Metanephros (tissue), 2 donors: Measurements from ENCODE around the gene TNPO3. TPM values are rescaled to one million over a fixed set of nuclear protein-coding genes. Genes with fewer than 3 reads are reported as not detected.

ENCODE experiments used
- small RNA-seq: library from RNA; depleted of rRNA; stranded (forward); fragments of <200 nt; gene quantifications from one replicate; pipeline ENCODE3, GENCODE V24; 2014; ENCODE audit warnings: low replicate concordance
- total RNA-seq: library from RNA; depleted of rRNA; stranded (reverse); fragments of >200 nt; gene quantifications from one replicate; pipeline ENCODE4 v1.2.3, GENCODE V29; 2014

The TNPO3 gene
- total RNA-seq, result 51.3 TPM

DNA sequence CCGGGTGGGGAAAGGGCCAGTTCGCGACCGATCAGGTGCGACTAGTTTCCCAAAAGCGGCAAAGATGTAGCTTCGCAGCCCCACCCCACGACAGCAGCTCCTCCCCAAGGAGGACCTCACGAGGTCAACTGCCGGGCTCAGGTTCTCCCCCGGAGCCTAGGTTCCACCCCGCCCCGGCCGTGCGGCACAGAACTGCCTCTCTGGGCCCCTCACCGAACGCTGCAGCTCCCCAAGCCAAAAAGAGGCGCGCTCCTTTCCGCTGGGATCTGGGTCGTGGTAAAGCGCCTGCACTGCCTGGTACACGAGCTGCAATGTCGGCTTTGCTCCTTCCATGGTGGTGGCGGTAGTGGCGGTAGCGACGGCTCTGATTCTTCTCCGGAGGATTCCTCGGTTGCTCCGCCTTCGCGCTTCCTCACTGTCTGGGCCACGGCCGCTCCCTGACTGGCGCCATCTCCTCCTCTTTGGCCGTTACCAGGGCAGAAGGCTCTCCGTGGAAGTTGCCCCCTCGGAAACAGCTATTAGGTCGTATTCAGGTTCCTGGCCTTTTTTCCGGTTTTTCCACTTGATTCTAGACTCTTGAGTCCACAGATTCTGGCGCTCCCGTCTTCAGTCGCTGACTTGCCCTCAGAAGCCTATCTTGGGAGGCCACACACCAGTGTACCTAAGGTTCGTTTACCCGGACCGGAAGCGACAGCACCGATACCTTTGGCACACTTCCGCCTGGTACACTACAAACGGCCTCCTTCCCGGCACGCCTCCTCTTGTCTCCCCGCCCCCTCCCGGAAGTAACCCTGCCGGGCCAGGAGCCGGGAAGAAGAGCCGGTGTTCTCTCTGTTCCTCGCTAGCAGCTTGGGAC, at the start of gene TNPO3:
TSS of gene TNPO3 (minus strand) at position 674 of the 856 bp plus-strand sequence. CDS start at position 333, 341 bp downstream.

DNA sequence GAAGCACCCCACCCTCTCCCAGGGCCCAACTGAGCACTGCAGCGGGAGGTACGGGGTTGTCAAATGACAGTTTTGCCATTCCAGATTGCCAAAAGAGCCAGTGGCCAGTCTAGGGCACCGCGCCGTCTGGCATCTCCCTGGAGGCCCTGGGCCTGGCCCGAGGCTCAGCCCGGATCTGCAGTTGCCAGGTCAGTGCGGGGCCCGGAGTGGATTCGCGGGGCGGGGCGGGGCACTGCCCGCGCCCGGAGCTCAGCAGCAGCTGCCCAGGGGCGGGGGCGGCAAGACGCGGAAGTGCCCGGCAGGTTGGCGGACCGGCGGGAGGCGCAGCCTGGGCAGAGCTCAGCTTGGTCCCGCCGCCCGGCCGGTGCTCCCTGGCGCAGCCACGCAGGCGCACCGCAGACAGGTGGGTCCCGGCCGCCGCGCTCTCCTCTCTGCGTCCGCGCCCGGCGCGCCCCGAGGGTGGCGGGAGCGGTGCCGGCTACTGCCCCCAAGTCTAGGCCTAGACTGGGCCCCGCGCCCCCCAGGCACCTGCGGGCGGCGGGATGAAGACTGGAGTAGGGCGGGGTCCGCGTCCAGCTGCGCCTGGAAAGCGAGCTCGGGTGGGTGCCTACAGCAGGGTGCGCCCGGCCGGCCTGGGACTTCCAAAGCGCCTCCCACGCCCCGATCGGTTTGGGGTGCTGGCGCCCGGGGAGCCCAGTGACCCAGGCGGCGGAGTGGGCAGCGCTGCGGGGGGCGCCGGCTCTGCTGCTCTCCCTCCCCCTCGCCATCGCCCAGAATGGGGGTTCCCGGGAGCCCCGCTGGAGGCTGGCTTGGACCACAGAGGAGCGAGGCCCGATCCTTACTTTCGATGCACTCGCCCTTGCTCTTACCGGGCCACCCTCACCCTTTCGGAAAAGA, 117.0 kb downstream of the TNPO3 start, which contains the start of gene IRF5:
TSS of gene IRF5 (plus strand) at position 281 of the 897 bp plus-strand sequence. CDS start 4,155 bp downstream, outside the sequence.

DNA sequence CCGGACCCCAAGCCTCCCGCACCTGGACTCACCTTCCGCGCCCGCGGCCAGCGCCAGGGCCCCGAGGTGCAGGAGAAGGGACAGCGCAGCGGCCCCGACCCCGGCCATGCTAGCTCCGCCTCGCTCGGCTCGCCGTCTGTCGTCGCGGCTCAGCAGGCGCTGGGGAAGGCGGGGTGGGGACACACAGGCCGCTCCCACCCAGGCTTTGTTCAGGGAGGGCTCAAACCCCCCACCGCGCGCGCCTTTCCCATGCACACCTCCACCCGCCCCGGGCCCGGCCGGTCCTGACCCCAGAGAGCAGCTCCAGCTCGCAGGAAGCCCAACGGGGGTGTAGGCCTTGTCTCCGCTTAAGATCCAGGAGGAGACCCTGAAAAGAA, 144.4 kb downstream of the TNPO3 start, which contains the start of gene KCP:
TSS of gene KCP (minus strand) at position 141 of the 377 bp plus-strand sequence. CDS start at position 108, 33 bp downstream.

Small RNA genes lying within 50 kb of the gene (small RNA-seq; reads per million reads assigned to genes)
- gene RN7SL306P, result not detected

Other genes with a start within 250 kb of the TNPO3 start
- 190 TPM for gene FLNC, start 224.7 kb downstream of the TNPO3 start, total RNA-seq
- gene ATP6V1F, start 192.3 kb downstream of the TNPO3 start, total RNA-seq, result 120 TPM
- gene KCP, start 144.4 kb downstream of the TNPO3 start, total RNA-seq, result 16.2 TPM
- 9.4 TPM for gene IRF5, start 117.2 kb downstream of the TNPO3 start, total RNA-seq
- 52.7 TPM for gene TSPAN33, start 89.6 kb upstream of the TNPO3 start, total RNA-seq
- 75.1 TPM for gene SMO, start 133.5 kb upstream of the TNPO3 start, total RNA-seq
- 31.2 TPM for gene AHCYL2, start 169.9 kb upstream of the TNPO3 start, total RNA-seq